ENCODE results near the gene BTAF1. TPM values are rescaled to one million over a fixed set of nuclear protein-coding genes. Genes with fewer than 3 reads are reported as not detected.

BTAF1 gene
- total RNA-seq, 4 donors from 2014 or later = 33.1 to 72.3 (median 65.1) TPM

GRCh38 chr10:92045641-92046106, 122.1 kb downstream of the BTAF1 start:
- TF ChIP-seq CTCF (IDR thresholded peaks at IDR 0.05) = no peak
- DNase-seq (ENCODE audit: low spot score) (no peak), ATAC-seq (ENCODE audit: low FRiP score) (no peak)

- no peak for DNase-seq (ENCODE audit: low spot score)
- no peak for TF ChIP-seq CTCF (IDR thresholded peaks at IDR 0.05)
- no peak for ATAC-seq (ENCODE audit: low FRiP score)
Observed at GRCh38 chr10:92047215-92047614, 123.6 kb downstream of the BTAF1 start.

GRCh38 chr10:92052088-92052487, 128.5 kb downstream of the BTAF1 start:
- DNase-seq (ENCODE audit: low spot score) (no peak), ATAC-seq (ENCODE audit: low FRiP score) (no peak)
- TF ChIP-seq CTCF (IDR thresholded peaks at IDR 0.05) = no peak

GRCh38 chr10:92052741-92053140, 129.2 kb downstream of the BTAF1 start:
- ATAC-seq (ENCODE audit: low FRiP score) = no peak
- TF ChIP-seq CTCF (IDR thresholded peaks at IDR 0.05) = no peak
- DNase-seq (ENCODE audit: low spot score) = no peak

GRCh38 chr10:92054807-92055206, 131.2 kb downstream of the BTAF1 start:
- no peak for ATAC-seq (ENCODE audit: low FRiP score)
- DNase-seq (ENCODE audit: low spot score) = no peak
- no peak for TF ChIP-seq CTCF (IDR thresholded peaks at IDR 0.05)

- DNase-seq (ENCODE audit: low spot score) (no peak), ATAC-seq (ENCODE audit: low FRiP score) (no peak)
- TF ChIP-seq CTCF (IDR thresholded peaks at IDR 0.05) = no peak
Observed at GRCh38 chr10:92062273-92062672, 138.7 kb downstream of the BTAF1 start.

GRCh38 chr10:92064506-92064905, 140.9 kb downstream of the BTAF1 start:
- ATAC-seq (ENCODE audit: low FRiP score) (no peak), DNase-seq (ENCODE audit: low spot score) (no peak)
- no peak for TF ChIP-seq CTCF (IDR thresholded peaks at IDR 0.05)
